Measurements from ENCODE around the gene FADD.

DNA sequence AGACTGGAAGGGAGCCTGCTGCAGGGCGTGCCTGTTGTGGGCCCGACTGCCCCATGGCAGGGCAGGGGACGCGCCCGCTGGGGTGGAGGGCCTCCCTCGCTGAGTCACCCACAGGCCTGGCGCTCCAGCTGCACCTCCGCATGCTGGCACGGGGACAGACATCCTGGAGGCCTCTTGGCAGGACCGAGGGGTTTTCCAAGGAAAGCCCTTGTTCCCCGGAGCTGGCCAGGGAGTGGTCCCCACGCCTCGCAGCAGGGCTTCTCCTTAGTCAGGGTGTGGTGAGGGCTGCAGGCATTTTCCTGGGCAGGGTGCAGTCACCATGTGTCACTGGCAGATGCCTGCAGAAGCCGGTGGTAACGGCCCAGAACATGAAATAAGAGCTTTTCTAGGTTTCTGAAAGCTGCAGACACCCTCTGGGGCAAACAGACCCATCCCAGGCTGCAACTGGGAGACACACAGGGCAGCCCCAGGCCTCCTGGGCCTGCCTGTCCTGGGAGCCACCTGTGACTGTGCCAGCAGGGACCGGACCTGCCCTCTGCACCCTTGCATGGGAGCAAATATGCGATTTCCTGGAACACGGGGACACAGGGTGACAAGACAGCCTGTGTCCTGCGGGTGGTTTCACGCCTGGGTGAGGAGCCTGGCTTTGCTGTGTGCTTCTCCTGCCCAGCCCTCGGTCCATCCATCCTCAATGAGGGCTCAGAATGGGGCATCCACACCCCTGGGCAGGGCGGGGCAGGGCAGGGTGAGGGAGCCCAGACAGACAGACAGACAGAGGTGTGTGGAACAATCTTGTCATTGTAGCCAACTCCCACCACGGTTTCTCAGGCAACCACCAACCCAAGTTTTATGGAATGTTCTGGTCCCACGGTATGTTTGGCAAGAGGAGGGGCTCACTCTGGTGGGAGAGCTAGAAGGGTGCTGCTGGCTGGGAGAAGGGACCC lies 43.2 kb upstream of the FADD start:
- TF ChIP-seq, protein P1, sequence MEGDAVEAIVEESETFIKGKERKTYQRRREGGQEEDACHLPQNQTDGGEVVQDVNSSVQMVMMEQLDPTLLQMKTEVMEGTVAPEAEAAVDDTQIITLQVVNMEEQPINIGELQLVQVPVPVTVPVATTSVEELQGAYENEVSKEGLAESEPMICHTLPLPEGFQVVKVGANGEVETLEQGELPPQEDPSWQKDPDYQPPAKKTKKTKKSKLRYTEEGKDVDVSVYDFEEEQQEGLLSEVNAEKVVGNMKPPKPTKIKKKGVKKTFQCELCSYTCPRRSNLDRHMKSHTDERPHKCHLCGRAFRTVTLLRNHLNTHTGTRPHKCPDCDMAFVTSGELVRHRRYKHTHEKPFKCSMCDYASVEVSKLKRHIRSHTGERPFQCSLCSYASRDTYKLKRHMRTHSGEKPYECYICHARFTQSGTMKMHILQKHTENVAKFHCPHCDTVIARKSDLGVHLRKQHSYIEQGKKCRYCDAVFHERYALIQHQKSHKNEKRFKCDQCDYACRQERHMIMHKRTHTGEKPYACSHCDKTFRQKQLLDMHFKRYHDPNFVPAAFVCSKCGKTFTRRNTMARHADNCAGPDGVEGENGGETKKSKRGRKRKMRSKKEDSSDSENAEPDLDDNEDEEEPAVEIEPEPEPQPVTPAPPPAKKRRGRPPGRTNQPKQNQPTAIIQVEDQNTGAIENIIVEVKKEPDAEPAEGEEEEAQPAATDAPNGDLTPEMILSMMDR (IDR thresholded peaks at IDR 0.05): no peak
- no peak for TF ChIP-seq POLR2A (IDR thresholded peaks at IDR 0.05)

Measured in body of pancreas (tissue), 4 donors.